GM12872 (cell line): ENCODE results near the gene PRELID3B.

Experiments
- TF ChIP-seq, protein P1 (sequence below): IDR thresholded peaks from 3 replicates; pipeline ENCODE4 v1.5.1; 2011; ENCODE audit warnings: low read depth, mild to moderate bottlenecking, low read length, moderate library complexity; ENCODE audit not compliant: insufficient read depth

Gene PRELID3B

DNA sequence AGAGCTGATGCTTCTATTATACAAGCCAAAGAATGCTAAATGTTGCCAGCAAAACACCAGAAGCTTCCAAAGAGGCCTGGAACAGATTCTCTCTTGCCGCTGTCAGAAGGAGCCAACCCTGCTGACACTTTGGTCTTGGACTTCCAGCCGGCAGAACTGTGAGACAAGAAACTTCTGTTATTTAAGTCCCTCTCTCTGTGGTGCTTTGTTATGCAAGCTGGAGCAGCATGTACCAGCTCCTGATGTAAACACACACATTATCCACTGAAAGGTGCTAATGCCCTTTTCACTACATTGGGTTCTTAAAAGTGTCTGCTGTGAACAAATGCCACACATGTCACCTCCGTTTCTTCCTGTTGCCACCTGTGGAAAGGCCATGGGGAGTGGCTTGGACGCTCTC, 25.9 kb upstream of the PRELID3B start:
- TF ChIP-seq, protein P1, sequence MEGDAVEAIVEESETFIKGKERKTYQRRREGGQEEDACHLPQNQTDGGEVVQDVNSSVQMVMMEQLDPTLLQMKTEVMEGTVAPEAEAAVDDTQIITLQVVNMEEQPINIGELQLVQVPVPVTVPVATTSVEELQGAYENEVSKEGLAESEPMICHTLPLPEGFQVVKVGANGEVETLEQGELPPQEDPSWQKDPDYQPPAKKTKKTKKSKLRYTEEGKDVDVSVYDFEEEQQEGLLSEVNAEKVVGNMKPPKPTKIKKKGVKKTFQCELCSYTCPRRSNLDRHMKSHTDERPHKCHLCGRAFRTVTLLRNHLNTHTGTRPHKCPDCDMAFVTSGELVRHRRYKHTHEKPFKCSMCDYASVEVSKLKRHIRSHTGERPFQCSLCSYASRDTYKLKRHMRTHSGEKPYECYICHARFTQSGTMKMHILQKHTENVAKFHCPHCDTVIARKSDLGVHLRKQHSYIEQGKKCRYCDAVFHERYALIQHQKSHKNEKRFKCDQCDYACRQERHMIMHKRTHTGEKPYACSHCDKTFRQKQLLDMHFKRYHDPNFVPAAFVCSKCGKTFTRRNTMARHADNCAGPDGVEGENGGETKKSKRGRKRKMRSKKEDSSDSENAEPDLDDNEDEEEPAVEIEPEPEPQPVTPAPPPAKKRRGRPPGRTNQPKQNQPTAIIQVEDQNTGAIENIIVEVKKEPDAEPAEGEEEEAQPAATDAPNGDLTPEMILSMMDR: no peak

DNA sequence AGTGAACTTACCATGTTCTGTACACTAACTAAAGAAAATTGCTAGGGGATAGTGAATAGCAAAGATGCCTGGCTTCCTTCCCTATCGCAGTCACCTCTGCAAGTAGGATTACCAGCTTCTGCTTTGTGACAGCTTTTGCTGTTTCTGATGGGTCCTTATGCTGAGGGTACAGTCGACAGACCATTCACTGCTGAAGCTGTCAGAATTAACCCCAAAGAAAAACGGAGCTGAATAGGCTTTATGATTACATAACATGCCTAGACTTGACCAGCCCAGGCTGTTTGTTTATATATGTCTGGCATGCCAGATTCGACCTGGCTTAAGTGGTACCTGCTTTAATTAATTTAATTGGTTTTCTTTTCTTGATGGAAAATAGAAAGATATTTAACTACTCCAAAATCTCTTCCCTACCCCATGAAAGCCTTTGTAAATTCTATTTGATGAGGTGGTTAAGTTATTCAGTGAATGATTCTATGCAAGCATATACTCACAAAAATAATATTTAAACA, 21.7 kb upstream of the PRELID3B start:
- TF ChIP-seq, protein P1: no peak

DNA sequence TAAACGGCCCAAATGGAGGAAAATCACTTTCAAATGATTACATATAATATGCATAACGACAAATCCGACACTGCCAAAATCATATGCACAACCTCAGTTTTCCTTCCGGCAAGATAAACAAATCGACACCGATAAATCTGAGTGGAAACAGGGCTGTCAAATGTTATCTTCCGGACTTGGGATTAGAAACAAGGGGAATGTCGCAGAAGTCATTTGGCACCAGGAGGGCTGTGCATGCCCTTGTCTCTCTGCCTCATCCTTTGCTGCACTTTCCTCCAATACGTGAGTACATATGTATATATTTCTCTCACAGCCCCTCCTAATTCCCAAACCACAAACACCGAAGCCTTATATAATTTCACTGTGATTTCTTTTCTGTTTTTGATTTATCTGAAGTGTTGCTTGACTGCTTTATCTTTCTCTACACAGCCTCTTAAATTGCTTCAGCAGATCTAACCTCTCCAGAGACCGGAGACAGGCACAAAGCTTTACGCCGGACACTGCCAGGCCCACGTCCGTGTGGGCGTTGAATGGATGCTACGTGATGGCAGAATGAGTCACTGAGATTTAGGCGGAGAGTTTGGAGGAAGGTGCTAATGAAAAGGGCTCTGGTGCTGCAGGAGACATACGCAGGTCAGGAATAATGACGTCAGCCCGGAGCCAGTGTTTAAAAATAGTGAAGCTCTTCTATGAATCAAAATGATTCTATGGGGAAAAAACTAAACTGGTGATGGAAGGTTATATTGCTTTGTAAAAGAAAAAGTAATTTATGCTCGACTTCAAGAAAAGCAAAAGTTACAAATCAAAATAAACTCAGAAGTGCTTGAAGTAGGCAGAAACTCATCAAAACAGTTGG, 21.0 kb upstream of the PRELID3B start:
- TF ChIP-seq, protein P1: no peak

DNA sequence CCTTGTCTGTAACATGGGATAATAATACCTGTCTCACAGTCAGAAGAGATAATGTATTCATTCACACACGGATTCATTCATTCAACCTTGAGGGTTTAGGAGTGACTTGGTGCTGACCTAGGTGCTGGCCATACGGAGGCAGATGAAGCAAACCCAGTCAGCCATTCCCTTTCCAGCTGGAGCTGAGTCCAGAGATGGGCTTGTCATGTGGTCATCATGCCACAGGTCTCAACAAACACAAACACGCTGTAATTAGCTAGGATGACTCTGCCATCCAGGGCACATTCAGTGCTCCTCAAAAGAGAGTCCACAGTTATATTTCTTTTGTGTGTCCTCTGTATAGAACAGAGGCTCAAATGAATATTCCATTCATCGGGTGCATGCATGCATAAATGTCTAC, 19.5 kb upstream of the PRELID3B start:
- TF ChIP-seq, protein P1: no peak

DNA sequence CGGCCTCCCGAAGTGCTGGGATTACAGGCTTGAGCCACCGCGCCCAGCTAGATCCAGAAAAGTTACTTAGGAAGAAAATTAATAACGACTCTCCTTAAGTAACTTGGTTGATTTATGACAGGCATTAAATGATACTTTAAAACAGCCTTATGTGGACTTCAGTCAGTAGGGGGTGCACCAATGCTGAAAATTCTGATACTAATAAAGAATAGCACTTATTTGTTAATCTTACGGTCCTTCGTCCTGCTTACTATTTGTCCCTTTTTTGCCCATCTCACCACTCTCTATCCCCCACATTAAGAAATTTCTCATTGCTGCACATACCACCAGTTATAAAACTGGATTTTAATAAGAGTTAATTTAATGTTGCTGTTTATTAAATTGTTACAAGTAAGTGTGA, 12.7 kb upstream of the PRELID3B start:
- TF ChIP-seq, protein P1: peak; percentile 39; the same call in 1 of the 3 replicates

DNA sequence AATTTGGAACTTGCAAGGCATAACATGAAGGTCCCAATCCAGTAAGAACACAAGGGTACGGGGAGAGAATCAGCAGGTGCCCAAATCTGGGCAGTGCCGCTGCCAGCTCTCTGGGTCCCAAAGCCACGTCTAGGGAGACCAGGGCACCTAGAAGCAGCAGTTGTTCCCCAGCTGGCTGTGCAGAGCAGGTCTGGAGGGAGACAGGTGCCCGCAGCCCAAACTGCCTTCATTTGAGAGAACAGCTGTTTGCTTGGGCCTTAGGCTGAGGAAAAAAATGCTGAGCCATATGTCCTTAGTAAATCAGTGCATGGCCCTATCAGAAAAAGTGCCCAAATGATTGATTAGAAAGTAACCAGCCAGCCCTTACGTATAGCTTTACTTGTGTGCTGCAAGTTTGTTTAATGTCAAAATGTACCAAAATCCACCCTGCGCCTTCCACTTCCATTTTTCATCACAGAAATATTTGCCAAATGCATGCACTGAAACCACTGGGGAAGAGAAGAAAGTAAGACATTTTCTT, 9.1 kb upstream of the PRELID3B start:
- TF ChIP-seq, protein P1: no peak

DNA sequence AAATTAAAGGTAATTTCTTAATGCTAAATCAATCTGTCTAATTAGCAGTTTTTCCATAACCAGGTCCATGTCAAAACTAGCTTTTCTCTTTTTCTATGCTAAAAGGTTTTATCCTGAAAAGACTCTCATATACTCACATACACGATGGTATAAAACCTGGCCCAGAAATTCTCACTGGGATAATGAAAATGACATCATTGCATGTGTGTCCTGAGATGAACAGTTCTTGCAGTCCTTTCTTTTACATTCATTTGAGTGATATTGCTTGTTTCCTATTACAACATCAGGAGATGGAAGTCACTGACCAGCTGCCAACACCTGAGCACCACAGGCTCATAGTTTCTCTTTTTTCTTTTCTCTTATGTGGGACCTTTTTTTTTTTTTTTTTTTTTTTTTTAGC, 7.9 kb upstream of the PRELID3B start:
- TF ChIP-seq, protein P1: no peak
